ENCODE data around the gene GID4.
A peak's percentile ranks its signal among the peaks of the same experiment; 100 is the strongest.

The GID4 gene

GRCh38 chr17:18017958-18018357 is 21.2 kb upstream of the GID4 start:
- DNase-seq, result no peak

GRCh38 chr17:18018411-18018921 is 20.7 kb upstream of the GID4 start:
- DNase-seq, result no peak

- no peak for DNase-seq
Observed at GRCh38 chr17:18019838-18020154, 19.4 kb upstream of the GID4 start.

GRCh38 chr17:18020971-18021370 is 18.2 kb upstream of the GID4 start:
- no peak for DNase-seq

- DNase-seq, result no peak
Observed at GRCh38 chr17:18021372-18021771, 17.8 kb upstream of the GID4 start.

- peak; percentile 81 for DNase-seq
Observed at GRCh38 chr17:18025241-18025944, 13.8 kb upstream of the GID4 start.

GRCh38 chr17:18025945-18026776 is 13.0 kb upstream of the GID4 start:
- peak; percentile 43 for DNase-seq

GRCh38 chr17:18027280-18027679 is 11.9 kb upstream of the GID4 start:
- no peak for DNase-seq

GRCh38 chr17:18028114-18028951 is 10.9 kb upstream of the GID4 start:
- no peak for DNase-seq

- DNase-seq, result no peak
Observed at GRCh38 chr17:18028952-18029540, 10.2 kb upstream of the GID4 start.

- no peak for DNase-seq
Observed at GRCh38 chr17:18031955-18032354, 7.3 kb upstream of the GID4 start.

GRCh38 chr17:18033442-18034099 is 5.6 kb upstream of the GID4 start:
- peak; percentile 81 for DNase-seq

- DNase-seq, result no peak
Observed at GRCh38 chr17:18035704-18036103, 3.5 kb upstream of the GID4 start.

- no peak for DNase-seq
Observed at GRCh38 chr17:18037486-18037885, 1.7 kb upstream of the GID4 start.

GRCh38 chr17:18038149-18038850 is 908 bp upstream of the GID4 start:
- DNase-seq, result peak; percentile 56

GRCh38 chr17:18039535-18040260 is 490 bp downstream of the GID4 start:
- DNase-seq, result no peak

GRCh38 chr17:18040261-18040858 is 1.2 kb downstream of the GID4 start:
- DNase-seq, result no peak

- DNase-seq, result no peak
Observed at GRCh38 chr17:18041776-18042175, 2.6 kb downstream of the GID4 start.

- DNase-seq, result no peak
Observed at GRCh38 chr17:18042983-18043382, 3.8 kb downstream of the GID4 start.

- DNase-seq, result peak; percentile 17
Observed at GRCh38 chr17:18043491-18043890, 4.3 kb downstream of the GID4 start.

GRCh38 chr17:18044609-18045008 is 5.4 kb downstream of the GID4 start:
- no peak for DNase-seq
